ENCODE data around the gene SLC6A11.

The SLC6A11 gene

DNA sequence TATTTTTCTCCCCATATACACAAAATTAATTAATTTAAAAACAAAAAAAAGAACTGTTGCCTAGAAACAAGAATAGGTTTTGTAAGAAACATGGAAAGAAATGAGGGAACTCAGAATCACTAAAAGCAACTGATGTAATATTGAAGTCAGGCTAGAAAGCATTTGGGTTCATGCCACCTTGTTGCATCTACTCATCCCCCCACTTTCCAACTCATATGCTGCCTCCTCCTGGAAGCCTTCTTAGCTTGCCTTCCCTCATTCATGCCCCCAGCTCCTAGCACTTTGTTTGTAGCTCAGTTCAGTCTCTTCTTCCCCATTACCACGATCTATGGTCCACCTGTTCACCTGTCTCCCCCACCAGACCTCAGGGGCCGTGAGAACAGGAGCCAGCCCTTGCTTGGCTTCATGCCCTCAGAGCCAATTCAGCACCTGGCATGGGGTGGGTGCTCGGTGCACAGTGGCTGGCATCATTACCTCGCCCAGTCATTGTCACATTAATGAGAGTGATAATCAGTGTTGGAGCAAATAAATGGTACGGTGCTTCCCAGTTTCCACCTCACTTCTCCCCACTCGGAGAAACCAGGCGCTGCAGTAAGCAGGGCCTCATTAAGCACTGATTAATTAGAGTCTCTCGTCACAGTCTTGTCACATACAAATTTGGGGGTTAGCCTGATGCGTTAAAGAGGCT is 114.1 kb downstream of the SLC6A11 start:
- TF ChIP-seq, protein P1, sequence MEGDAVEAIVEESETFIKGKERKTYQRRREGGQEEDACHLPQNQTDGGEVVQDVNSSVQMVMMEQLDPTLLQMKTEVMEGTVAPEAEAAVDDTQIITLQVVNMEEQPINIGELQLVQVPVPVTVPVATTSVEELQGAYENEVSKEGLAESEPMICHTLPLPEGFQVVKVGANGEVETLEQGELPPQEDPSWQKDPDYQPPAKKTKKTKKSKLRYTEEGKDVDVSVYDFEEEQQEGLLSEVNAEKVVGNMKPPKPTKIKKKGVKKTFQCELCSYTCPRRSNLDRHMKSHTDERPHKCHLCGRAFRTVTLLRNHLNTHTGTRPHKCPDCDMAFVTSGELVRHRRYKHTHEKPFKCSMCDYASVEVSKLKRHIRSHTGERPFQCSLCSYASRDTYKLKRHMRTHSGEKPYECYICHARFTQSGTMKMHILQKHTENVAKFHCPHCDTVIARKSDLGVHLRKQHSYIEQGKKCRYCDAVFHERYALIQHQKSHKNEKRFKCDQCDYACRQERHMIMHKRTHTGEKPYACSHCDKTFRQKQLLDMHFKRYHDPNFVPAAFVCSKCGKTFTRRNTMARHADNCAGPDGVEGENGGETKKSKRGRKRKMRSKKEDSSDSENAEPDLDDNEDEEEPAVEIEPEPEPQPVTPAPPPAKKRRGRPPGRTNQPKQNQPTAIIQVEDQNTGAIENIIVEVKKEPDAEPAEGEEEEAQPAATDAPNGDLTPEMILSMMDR (IDR thresholded peaks at IDR 0.05; ENCODE audit: insufficient read depth, missing control alignments): no peak
- DNase-seq (ENCODE audit: insufficient read length, low spot score): no peak
- FAIRE-seq: no peak

DNA sequence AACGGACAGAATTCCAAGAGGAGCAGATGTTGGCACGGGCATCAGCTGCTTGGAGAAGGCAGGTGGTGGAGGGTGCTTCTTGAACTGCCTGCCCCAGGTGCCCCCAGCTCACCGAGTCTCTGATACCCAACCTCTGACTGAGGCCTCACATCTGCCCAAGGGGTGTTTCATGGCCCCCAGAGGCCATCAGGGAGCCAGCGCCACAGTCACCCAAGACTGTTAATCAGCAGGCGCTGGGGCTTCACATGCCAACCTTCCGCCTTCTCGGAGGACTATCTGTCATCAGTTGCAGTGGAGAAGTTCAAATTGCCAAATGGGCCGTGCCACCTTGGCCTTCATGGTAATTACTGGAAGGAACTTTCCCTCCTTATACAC is 114.6 kb downstream of the SLC6A11 start:
- FAIRE-seq (no peak), DNase-seq (ENCODE audit: insufficient read length, low spot score) (no peak)
- TF ChIP-seq, protein P1 (IDR thresholded peaks at IDR 0.05; ENCODE audit: insufficient read depth, missing control alignments): no peak

DNA sequence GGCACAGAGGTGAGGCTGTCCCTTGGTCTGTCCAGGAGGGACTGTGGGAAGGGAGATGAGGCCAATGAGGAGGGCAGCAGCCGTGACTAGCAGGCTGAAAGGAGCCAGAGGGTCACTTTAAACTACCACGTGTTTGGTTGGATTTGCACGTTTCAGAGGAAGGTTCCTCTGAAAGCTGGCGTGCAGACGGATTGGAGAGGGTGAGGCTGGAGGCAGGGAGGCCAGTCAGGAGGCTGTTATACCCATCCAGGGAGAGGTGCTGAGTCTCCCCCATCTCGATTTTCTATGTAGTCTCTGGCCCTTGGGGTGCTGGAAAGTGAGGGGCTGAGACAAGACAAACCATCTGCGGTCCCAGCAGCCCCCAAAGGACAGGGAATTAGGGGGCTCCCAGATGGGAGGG is 116.6 kb downstream of the SLC6A11 start:
- DNase-seq (ENCODE audit: insufficient read length, low spot score): no peak
- TF ChIP-seq, protein P1 (IDR thresholded peaks at IDR 0.05; ENCODE audit: insufficient read depth, missing control alignments): no peak
- no peak for FAIRE-seq

DNA sequence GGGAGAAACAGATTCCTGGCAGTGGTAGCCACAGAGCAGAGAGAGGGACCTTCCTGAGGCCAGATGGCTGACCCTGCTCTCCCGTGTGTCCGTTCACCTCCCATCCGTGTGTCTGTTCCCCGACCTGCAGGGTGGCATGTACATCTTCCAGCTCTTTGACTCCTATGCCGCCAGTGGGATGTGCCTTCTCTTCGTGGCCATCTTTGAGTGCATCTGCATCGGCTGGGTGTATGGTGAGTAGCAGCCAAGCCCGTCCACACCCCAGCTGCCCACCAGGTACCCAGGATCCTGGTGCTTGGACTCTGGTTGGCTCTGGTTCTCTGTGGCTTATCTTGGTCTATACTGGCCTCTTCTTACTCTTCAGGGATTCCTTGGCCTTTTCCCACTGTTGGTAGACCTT is 117.0 kb downstream of the SLC6A11 start:
- TF ChIP-seq, protein P1 (IDR thresholded peaks at IDR 0.05; ENCODE audit: insufficient read depth, missing control alignments): no peak
- DNase-seq (ENCODE audit: insufficient read length, low spot score): no peak
- FAIRE-seq: no peak

DNA sequence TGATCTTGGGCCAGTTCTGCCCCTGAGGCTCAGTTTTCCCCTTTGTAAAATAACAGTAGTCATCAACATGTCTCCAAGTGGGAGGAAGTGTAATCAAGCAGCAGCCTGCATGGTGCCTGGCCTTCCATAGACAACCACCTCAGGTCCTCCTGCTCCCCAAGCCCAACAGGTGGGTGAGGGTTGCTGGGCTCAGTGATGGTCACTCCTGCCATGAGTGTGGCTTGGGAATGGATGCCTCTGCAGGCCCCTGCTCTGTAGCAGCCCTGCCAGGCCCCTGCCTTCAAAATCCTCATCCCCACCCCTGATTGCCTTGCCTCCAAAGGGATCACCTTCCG is 117.4 kb downstream of the SLC6A11 start:
- DNase-seq (ENCODE audit: insufficient read length, low spot score) (no peak), FAIRE-seq (no peak)
- TF ChIP-seq, protein P1 (IDR thresholded peaks at IDR 0.05; ENCODE audit: insufficient read depth, missing control alignments): no peak

DNA sequence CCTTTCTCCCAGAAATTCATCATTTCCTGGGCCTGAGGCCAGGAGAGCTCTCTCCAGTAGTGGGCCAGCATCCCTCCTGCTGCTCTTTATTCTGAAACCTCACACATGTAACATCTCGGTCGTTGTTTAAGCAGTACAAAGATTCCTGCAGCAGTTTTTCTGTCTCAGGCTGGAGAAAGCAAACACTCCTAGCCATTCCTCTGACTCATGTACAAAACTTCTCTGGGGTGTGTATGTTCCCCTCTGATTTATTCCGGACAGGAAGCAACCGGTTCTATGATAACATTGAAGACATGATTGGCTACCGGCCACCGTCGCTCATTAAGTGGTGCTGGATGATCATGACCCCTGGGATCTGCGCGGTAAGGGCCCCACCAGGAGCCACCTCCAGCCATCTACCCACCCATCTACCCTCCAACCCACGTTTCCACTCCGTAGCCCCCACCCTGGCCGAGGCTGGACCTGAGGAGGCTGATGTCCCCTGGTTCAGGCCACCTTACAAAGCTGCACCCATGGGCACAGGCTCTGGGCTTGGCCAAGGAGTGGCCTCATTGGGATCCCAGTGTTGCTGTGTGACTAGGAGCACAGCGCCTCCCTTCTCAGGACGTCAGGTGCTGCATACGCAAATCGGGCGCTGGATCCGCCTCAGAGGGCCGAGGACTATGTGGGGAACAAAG is 117.9 kb downstream of the SLC6A11 start:
- FAIRE-seq: no peak
- no peak for DNase-seq (ENCODE audit: insufficient read length, low spot score)
- TF ChIP-seq, protein P1 (IDR thresholded peaks at IDR 0.05; ENCODE audit: insufficient read depth, missing control alignments): no peak

DNA sequence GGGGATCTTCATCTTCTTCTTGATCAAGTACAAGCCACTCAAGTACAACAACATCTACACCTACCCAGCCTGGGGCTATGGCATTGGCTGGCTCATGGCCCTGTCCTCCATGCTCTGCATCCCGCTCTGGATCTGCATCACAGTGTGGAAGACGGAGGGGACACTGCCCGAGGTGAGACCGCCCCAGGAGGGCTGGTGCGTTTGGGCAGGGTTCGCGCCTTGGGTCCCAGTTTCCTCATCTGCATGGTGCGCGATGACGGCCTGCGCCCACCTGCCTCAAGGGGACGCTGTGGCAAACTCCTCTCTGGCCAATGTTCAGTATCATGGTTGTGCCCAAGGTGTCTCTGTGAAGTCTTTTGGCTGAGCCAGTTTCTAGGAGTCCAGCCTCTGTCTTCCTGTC is 119.0 kb downstream of the SLC6A11 start:
- FAIRE-seq: no peak
- TF ChIP-seq, protein P1 (IDR thresholded peaks at IDR 0.05; ENCODE audit: insufficient read depth, missing control alignments): no peak
- no peak for DNase-seq (ENCODE audit: insufficient read length, low spot score)

Data from D721Med (cell line).